ENCODE results near the gene TBC1D22A.

- TF ChIP-seq SUPT20H (IDR thresholded peaks at IDR 0.05; ENCODE audit: borderline replicate concordance, control insufficient read depth, low read depth, low read length) (no peak), CTCF (IDR thresholded peaks at IDR 0.05 in 2 of 3, conservative IDR thresholded peaks at IDR 0.05 in 1 of 3; ENCODE audit: control insufficient read depth in 2 of 3, extremely low read depth in 1 of 3, insufficient read depth in 1 of 3, low read depth in 3 of 3, low read length in 3 of 3) (no peak), POLR2A (IDR thresholded peaks at IDR 0.05; ENCODE audit: low read depth, low read length) (no peak), CBX3 (IDR thresholded peaks at IDR 0.05; ENCODE audit: borderline replicate concordance, low read depth) (no peak)
Measured at GRCh38 chr22:47208630-47209029, 446.2 kb downstream of the TBC1D22A start.

Measured in GM12878 (cell line).